Keratinocyte (primary cell): Measurements from ENCODE around the gene HES3. TPM values are rescaled to one million over a fixed set of nuclear protein-coding genes. Genes with fewer than 3 reads are reported as not detected.

Experiments used
- DNase-seq: peaks from one replicate; pipeline ENCODE4 v3.0.0-alpha.2; 2011; ENCODE audit warnings: low read depth, missing footprints, low spot score
- FAIRE-seq: peaks from 2 replicates; lab custom pipeline; 2011; peaks lifted over from hg19 to GRCh38; lab: Jason Lieb, UNC
- H2AFZ ChIP-seq: 2 replicates; pipeline ENCODE4 v1.6.0; 2012; ENCODE audit warnings: low read length, control low read depth, inconsistent platforms; ENCODE audit not compliant: control insufficient read depth
- H3K27ac ChIP-seq: 2 replicates; pipeline ENCODE4 v1.5.1; 2011; ENCODE audit warnings: low read length; ENCODE audit not compliant: control insufficient read depth, insufficient read depth
- H3K27me3 ChIP-seq: 3 replicates; pipeline ENCODE4 v1.6.0; 2011; ENCODE audit warnings: low read length; ENCODE audit not compliant: control insufficient read depth, insufficient read depth; ENCODE audit errors: extremely low read depth
- H3K36me3 ChIP-seq, 2 experiments: 2 replicates in 1 of 2; 3 replicates in 1 of 2; pipeline ENCODE4 v1.5.1; 2011; ENCODE audit warnings: low read length in 2 of 2, mild to moderate bottlenecking in 1 of 2; ENCODE audit not compliant: control insufficient read depth in 2 of 2, insufficient read depth in 2 of 2; ENCODE audit errors: extremely low read depth in 1 of 2
- H3K4me1 ChIP-seq: 3 replicates; pipeline ENCODE4 v1.5.1; 2011; ENCODE audit warnings: low read length; ENCODE audit not compliant: control insufficient read depth, insufficient read depth; ENCODE audit errors: extremely low read depth
- H3K4me2 ChIP-seq: 3 replicates; pipeline ENCODE4 v1.6.0; 2011; ENCODE audit warnings: low read depth, low read length; ENCODE audit not compliant: control insufficient read depth, insufficient read depth; ENCODE audit errors: extremely low read depth
- H3K4me3 ChIP-seq, 3 experiments: fragments of 200-600 bp in 1 of 3; sonication (generic) in 1 of 3; 2 replicates in 2 of 3; 3 replicates in 1 of 3; pipeline ENCODE4 v1.5.1; 2011 to 2016; ENCODE audit warnings: low read length in 3 of 3, mild to moderate bottlenecking in 3 of 3, control low read depth in 2 of 3, inconsistent platforms in 1 of 3, low read depth in 1 of 3, mixed read lengths in 1 of 3, mixed run types in 1 of 3, moderate library complexity in 1 of 3; ENCODE audit not compliant: control insufficient read depth in 2 of 3, insufficient read depth in 2 of 3; ENCODE audit errors: extremely low read depth in 1 of 3
- H3K79me2 ChIP-seq: 2 replicates; pipeline ENCODE4 v1.6.0; 2012; ENCODE audit warnings: low read length; ENCODE audit not compliant: control insufficient read depth, insufficient read depth
- H3K9ac ChIP-seq: 3 replicates; pipeline ENCODE4 v1.6.0; 2011; ENCODE audit warnings: low read length; ENCODE audit not compliant: control insufficient read depth, insufficient read depth; ENCODE audit errors: extremely low read depth
- H3K9me1 ChIP-seq: 3 replicates; pipeline ENCODE4 v1.6.0; 2011; ENCODE audit warnings: low read length; ENCODE audit not compliant: control insufficient read depth, insufficient read depth; ENCODE audit errors: extremely low read depth
- H3K9me3 ChIP-seq: 2 replicates; pipeline ENCODE4 v1.5.1; 2012; ENCODE audit warnings: low read depth, low read length; ENCODE audit not compliant: control insufficient read depth
- H4K20me1 ChIP-seq: 3 replicates; pipeline ENCODE4 v1.6.0; 2011; ENCODE audit warnings: low read length; ENCODE audit not compliant: control insufficient read depth, insufficient read depth; ENCODE audit errors: extremely low read depth
- EZH2 ChIP-seq: IDR thresholded peaks from one replicate; pipeline ENCODE4 v1.6.1; 2012; ENCODE audit warnings: inconsistent platforms, mild to moderate bottlenecking, low read length, moderate library complexity
- dilution Hi-C: fragments of 300-500 bp; cut with MboI; formaldehyde crosslinking; loops from one replicate; pipeline ENCODE4 v1.7.0; 2020; ENCODE audit warnings: low sequenced_read_pairs; ENCODE audit not compliant: extremely low pct_ligation_motif_present
- polyA plus RNA-seq, 5 experiments: library from polyadenylated mRNA; depleted of rRNA in 3 of 5; stranded (reverse) in 3 of 5; stranded (forward) in 1 of 5; unstranded in 1 of 5; fragments of >200 nt; gene quantifications; 1 replicate in 1 of 5; 2 replicates in 3 of 5; 3 replicates in 1 of 5; pipeline versions ENCODE4 v1.2.1 to v1.2.3, GENCODE V29; 2011 to 2012; ENCODE audit warnings: missing spikeins in 2 of 5, low read depth in 1 of 5, low replicate concordance in 1 of 5
- TF ChIP-seq, protein P1 (sequence below), 3 experiments: IDR thresholded peaks in 1 of 3; conservative IDR thresholded peaks in 1 of 3; optimal IDR thresholded peaks in 1 of 3; 2 replicates in 2 of 3; 3 replicates in 1 of 3; pipeline versions ENCODE3 to v1.5.1; 2011; ENCODE audit warnings: low read length in 3 of 3, mild to moderate bottlenecking in 3 of 3, moderate library complexity in 2 of 3, control low read depth in 1 of 3, inconsistent platforms in 1 of 3; ENCODE audit not compliant: insufficient read depth in 2 of 3; ENCODE audit errors: extremely low read depth in 1 of 3

Gene HES3
- polyA plus RNA-seq, 1 donor (not counting 4 experiments of a cell fraction or from before 2014, with no cell fraction given): not detected

DNA sequence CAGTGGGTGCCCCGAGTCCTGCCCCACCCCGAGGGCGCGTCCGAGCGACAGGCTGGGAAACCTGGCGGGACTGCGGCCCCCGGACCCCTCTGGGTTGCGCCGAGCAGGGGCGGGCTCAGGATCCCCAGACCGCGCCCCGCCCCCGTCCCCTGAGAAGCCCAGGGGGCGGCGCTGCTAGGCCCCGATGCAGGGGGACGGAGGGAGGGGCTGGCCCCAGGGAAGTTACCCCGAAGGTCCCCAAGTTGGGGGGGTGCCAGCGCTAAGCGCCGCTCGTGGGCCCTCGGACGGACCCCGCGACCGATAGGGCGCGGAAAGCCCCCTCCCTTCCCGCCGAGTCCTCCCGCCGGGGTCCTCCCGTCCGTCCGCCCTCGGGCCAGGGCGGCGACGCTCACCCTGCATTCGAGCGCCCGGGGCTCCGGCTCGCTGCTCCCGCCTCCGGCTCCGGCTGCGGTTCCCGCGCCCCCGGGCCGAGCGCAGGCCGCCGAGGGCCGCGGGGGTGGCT, 16.5 kb downstream of the HES3 start:
- peak overlapping the region; percentile 6 for H2AFZ ChIP-seq
- peaks cover 0 to 8% of the 10 kb centered on the region in 2 experiments for H3K36me3 ChIP-seq
- peak overlapping the region; percentile 56 to 73 (median 71) for H3K4me3 ChIP-seq
- FAIRE-seq: no peak
- dilution Hi-C loops: no loop called here
- no peak for DNase-seq
- TF ChIP-seq, protein P1, sequence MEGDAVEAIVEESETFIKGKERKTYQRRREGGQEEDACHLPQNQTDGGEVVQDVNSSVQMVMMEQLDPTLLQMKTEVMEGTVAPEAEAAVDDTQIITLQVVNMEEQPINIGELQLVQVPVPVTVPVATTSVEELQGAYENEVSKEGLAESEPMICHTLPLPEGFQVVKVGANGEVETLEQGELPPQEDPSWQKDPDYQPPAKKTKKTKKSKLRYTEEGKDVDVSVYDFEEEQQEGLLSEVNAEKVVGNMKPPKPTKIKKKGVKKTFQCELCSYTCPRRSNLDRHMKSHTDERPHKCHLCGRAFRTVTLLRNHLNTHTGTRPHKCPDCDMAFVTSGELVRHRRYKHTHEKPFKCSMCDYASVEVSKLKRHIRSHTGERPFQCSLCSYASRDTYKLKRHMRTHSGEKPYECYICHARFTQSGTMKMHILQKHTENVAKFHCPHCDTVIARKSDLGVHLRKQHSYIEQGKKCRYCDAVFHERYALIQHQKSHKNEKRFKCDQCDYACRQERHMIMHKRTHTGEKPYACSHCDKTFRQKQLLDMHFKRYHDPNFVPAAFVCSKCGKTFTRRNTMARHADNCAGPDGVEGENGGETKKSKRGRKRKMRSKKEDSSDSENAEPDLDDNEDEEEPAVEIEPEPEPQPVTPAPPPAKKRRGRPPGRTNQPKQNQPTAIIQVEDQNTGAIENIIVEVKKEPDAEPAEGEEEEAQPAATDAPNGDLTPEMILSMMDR (optimal IDR thresholded peaks at IDR 0.05 in 1 of 3, IDR thresholded peaks at IDR 0.05 in 1 of 3, conservative IDR thresholded peaks at IDR 0.05 in 1 of 3; ENCODE audit: extremely low read depth in 1 of 3, insufficient read depth in 2 of 3, low read length in 3 of 3): no peak
- TF ChIP-seq EZH2: no peak
- peak overlapping the region; percentile 52 for H3K9ac ChIP-seq
- H3K4me2 ChIP-seq: peak overlapping the region; percentile 62
- no peaks in the 10 kb centered on the region for H4K20me1 ChIP-seq
- H3K9me3 ChIP-seq: no peaks in the 10 kb centered on the region
- H3K9me1 ChIP-seq: peaks cover 3% of the 10 kb centered on the region
- no peaks in the 10 kb centered on the region for H3K27me3 ChIP-seq
- H3K4me1 ChIP-seq: peaks cover 21% of the 10 kb centered on the region
- peak overlapping the region; percentile 4 for H3K27ac ChIP-seq
- H3K79me2 ChIP-seq: no peaks in the 10 kb centered on the region

- Histone ChIP-seq H4K20me1 (no peaks in the 10 kb centered on the region), H3K27me3 (no peaks in the 10 kb centered on the region), H3K27ac (peak within 1 kb of the TSS; percentile 4), H3K79me2 (no peaks in the 10 kb centered on the region), H3K9ac (peak within 1 kb of the TSS; percentile 52), H3K4me1 (peaks cover 21% of the 10 kb centered on the region), H3K4me3 (peak within 1 kb of the TSS; percentile 56 to 73 (median 71)), H3K9me3 (no peaks in the 10 kb centered on the region), H3K9me1 (peaks cover 3% of the 10 kb centered on the region), H2AFZ (peak within 1 kb of the TSS; percentile 6), H3K4me2 (peak within 1 kb of the TSS; percentile 66), H3K36me3 (peaks cover 6 to 12% of the 10 kb centered on the region in 2 experiments)
- TF ChIP-seq, protein P1 (optimal IDR thresholded peaks at IDR 0.05 in 1 of 3, IDR thresholded peaks at IDR 0.05 in 1 of 3, conservative IDR thresholded peaks at IDR 0.05 in 1 of 3; ENCODE audit: extremely low read depth in 1 of 3, insufficient read depth in 2 of 3, low read length in 3 of 3): no peak
- TF ChIP-seq EZH2: no peak
- DNase-seq: no peak
- FAIRE-seq: no peak
- dilution Hi-C loops: no loop called here
These were observed 17.1 kb downstream of the HES3 start, which contains the start of gene GPR153 for GRCh38 chr1:6260961-6261614. TSS of gene GPR153 (minus strand) at chr1:6261098. CDS start at chr1:6254905, 6,193 bp downstream.
